A673 (cell line): ENCODE data around the gene LDB3. TPM values are rescaled to one million over a fixed set of nuclear protein-coding genes. Genes with fewer than 3 reads are reported as not detected.

ENCODE experiments used
- BruUV-seq: library from RNA; stranded (reverse); fragments of 400-500 nt; replicated peaks from 2 replicates; lab custom pipeline; 2021; lab: Mats Ljungman, UMichigan
- CTCF ChIA-PET: fragments of 300-600 bp; sonication (Branson Sonifier 250); formaldehyde crosslinking; loops from one replicate; lab custom pipeline; 2022; ENCODE audit warnings: antibody characterized with exemption; lab: Charles Lee
- POLR2A ChIA-PET: fragments of 300-600 bp; sonication (Branson Sonifier 250); formaldehyde crosslinking; loops from one replicate; lab custom pipeline; 2022; ENCODE audit warnings: antibody characterized with exemption; ENCODE audit not compliant: low non-redundant PET; lab: Charles Lee
- DNase-seq: peaks from one replicate; pipeline ENCODE4 v3.0.0-alpha.2; 2015; ENCODE audit warnings: low spot score
- H3K27ac ChIP-seq: fragments of 200-600 bp; sonication (generic); 2 replicates; pipeline ENCODE4 v1.5.1; 2016; ENCODE audit warnings: mixed run types, low read depth, mild to moderate bottlenecking, mixed read lengths, antibody characterized with exemption, low read length; ENCODE audit not compliant: poor library complexity, severe bottlenecking
- H3K27me3 ChIP-seq: fragments of 200-600 bp; sonication (generic); replicated peaks from 2 replicates; pipeline ENCODE4 v1.6.1; 2017; ENCODE audit warnings: mixed run types, low read depth, mild to moderate bottlenecking, mixed read lengths, antibody characterized with exemption, low read length; ENCODE audit not compliant: insufficient read depth, poor library complexity
- H3K36me3 ChIP-seq: fragments of 200-600 bp; sonication (generic); 2 replicates; pipeline ENCODE4 v1.6.1; 2016; ENCODE audit warnings: mixed run types, mild to moderate bottlenecking, mixed read lengths, antibody characterized with exemption, low read length; ENCODE audit not compliant: insufficient read depth, poor library complexity, severe bottlenecking
- H3K4me1 ChIP-seq: fragments of 200-600 bp; sonication (generic); 2 replicates; pipeline ENCODE4 v1.6.1; 2017; ENCODE audit warnings: mixed run types, mild to moderate bottlenecking, mixed read lengths, antibody characterized with exemption, low read length; ENCODE audit not compliant: insufficient read depth, poor library complexity, severe bottlenecking
- H3K4me3 ChIP-seq: fragments of 200-600 bp; sonication (generic); 2 replicates; pipeline ENCODE4 v1.5.1; 2016; ENCODE audit warnings: low read depth, mixed run types, mild to moderate bottlenecking, mixed read lengths, low read length; ENCODE audit not compliant: poor library complexity, severe bottlenecking
- H3K9me3 ChIP-seq: fragments of 200-600 bp; sonication (generic); 2 replicates; pipeline ENCODE4 v1.6.1; 2016; ENCODE audit warnings: mixed run types, low read depth, mild to moderate bottlenecking, mixed read lengths, antibody characterized with exemption, low read length; ENCODE audit not compliant: poor library complexity, severe bottlenecking
- CTCF ChIP-seq: fragments of 300-800, 200-600 bp; sonication (generic); conservative IDR thresholded peaks from 2 replicates; pipeline ENCODE4 v1.5.1; 2017; ENCODE audit warnings: low read depth, mild to moderate bottlenecking, antibody characterized with exemption, low read length, moderate library complexity, mixed read lengths
- EZH2 ChIP-seq: fragments of 200-600 bp; sonication (generic); IDR thresholded peaks from 2 replicates; pipeline ENCODE4 v1.6.1; 2017; ENCODE audit warnings: borderline replicate concordance, low read depth, mild to moderate bottlenecking, mixed read lengths, antibody characterized with exemption, low read length; ENCODE audit not compliant: poor library complexity, severe bottlenecking
- intact Hi-C: fragments of 100-400 bp; cut with micrococcal nuclease; formaldehyde crosslinking; loops from one replicate; pipeline ENCODE4 v1.10.0; 2022; ENCODE audit not compliant: unreplicated experiment
- total RNA-seq: library from RNA; stranded (reverse); gene quantifications from 2 replicates; pipeline ENCODE4 v1.2.3, GENCODE V29; 2021

LDB3 gene
- total RNA-seq, 1 experiment from 2014 or later: 0.34 TPM

DNA sequence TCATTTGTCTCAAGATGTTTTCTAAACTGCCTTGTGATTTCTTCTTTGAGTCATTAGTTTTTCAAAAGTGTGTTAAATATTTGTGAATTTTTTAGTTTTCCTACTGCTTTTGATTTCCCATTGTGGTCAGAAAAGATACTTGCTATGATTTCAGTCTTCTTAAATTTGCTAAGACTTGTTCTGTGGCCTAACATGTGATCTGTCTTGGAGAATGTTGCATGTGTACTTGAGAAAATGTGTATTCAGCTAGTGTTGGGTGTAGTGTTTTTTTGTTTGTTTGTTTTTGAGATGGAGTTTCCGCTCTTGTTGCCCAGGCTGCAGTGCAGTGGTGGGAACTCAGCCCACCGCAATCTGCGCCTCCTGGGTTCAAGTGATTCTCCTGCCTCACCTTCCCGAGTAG is 116.7 kb downstream of the LDB3 start:
- BruUV-seq: no TSS peak
- H3K27ac ChIP-seq: peak overlapping the region; percentile 13

More for the DNA sequence above, 116.7 kb downstream of the LDB3 start:
- ChIA-PET CTCF (no interaction called here), POLR2A (no interaction called here)
- Histone ChIP-seq H3K27me3 (no peaks in the 10 kb centered on the region), H3K9me3 (peaks cover 18% of the 10 kb centered on the region), H3K4me1 (peaks cover 21% of the 10 kb centered on the region), H3K4me3 (no peak overlapping the region), H3K36me3 (peaks cover 8% of the 10 kb centered on the region)
- TF ChIP-seq CTCF (no peak), EZH2 (no peak)
- no peak for DNase-seq
- intact Hi-C loops: no loop called here

Other genes starting within 250 kb of the LDB3 start
- gene WAPL, start 146.7 kb upstream of the LDB3 start, total RNA-seq: 47.0 and 49.4 TPM in 2 replicates
- not detected in 2 replicates for gene OPN4, start 14.0 kb upstream of the LDB3 start, total RNA-seq
- 112 and 136 TPM in 2 replicates for gene BMPR1A, start 88.1 kb downstream of the LDB3 start, total RNA-seq